Ovary (tissue), 9 donors: ENCODE data around the gene FAM237A. TPM values are rescaled to one million over a fixed set of nuclear protein-coding genes. Genes with fewer than 3 reads are reported as not detected.

Source experiments
- DNase-seq, 5 donors: peaks; one replicate each; pipeline ENCODE4 v3.0.0-alpha.2; 2019 to 2020
- H3K27ac ChIP-seq, 2 donors: fragments of 200-600 bp; one replicate each; pipeline versions ENCODE4 v1.5.1 to v1.8.0; 2019 to 2022
- H3K27me3 ChIP-seq: fragments of 200-600 bp; one replicate; pipeline ENCODE4 v1.8.0; 2022
- H3K36me3 ChIP-seq: fragments of 200-600 bp; sonication (generic); one replicate; pipeline ENCODE4 v1.5.1; 2019
- H3K4me1 ChIP-seq: one replicate; pipeline ENCODE4 v1.8.1; 2013; ENCODE audit warnings: mild to moderate bottlenecking, moderate library complexity; ENCODE audit not compliant: insufficient read depth
- H3K4me3 ChIP-seq: fragments of 200-600 bp; sonication (generic); one replicate; pipeline ENCODE4 v1.5.1; 2017
- H3K9me3 ChIP-seq, 2 donors: fragments of 200-600 bp in 1 of 2; sonication (generic) in 1 of 2; one replicate each; pipeline versions ENCODE4 v1.5.1 to v1.8.1; 2013 to 2019; ENCODE audit warnings: mild to moderate bottlenecking in 1 of 2, moderate library complexity in 1 of 2
- CTCF ChIP-seq, 3 donors: fragments of 450-650 bp in 2 of 3; fragments of 200-600 bp in 1 of 3; IDR thresholded peaks; one replicate each; pipeline versions ENCODE4 v1.5.1 to v1.8.0; 2016 to 2022; ENCODE audit warnings: antibody characterized with exemption in 3 of 3, mild to moderate bottlenecking in 1 of 3
- EP300 ChIP-seq: sonication (generic); formaldehyde crosslinking; IDR thresholded peaks from one replicate; pipeline ENCODE4 v1.6.1; 2017; ENCODE audit warnings: antibody characterized with exemption
- POLR2A ChIP-seq: fragments of 450-650 bp; IDR thresholded peaks from one replicate; pipeline ENCODE4 v1.6.1; 2017; ENCODE audit warnings: antibody characterized with exemption, mild to moderate bottlenecking, moderate library complexity
- WGBS, 3 donors: extraction: QIAGEN DNeasy Blood & Tissue Kit in 1 of 3; methylation state at CpG; one replicate each; pipeline versions ENCODE4 v1.1.5 to v1.1.7; 2013 to 2017; 5-methylcytosine and 5-hydroxymethylcytosine counted together
- intact Hi-C, 4 donors: fragments of 100-400 bp; cut with DNase I; formaldehyde crosslinking; loops; one replicate each; pipeline versions ENCODE4 v1.11.0 to v1.15.1; 2022 to 2023
- polyA plus RNA-seq, 2 donors: library from polyadenylated mRNA; stranded (reverse); fragments of 200-250 nt in 1 of 2; fragments of 350-450 nt in 1 of 2; fragmentation: Illumina TruSeq in 1 of 2; extraction: RNeasy Lipid Tissue Mini Kit (QIAGEN cat#74804) in 1 of 2; gene quantifications; one replicate each; pipeline ENCODE4 v1.2.3, GENCODE V29; 2013 to 2014
- total RNA-seq, 7 donors: library from RNA; depleted of rRNA in 2 of 7; stranded (reverse); fragments of >200 nt in 2 of 7; fragmentation: NEBNext Ultra II Directional in 3 of 7; extraction: Animal tissue kit (Norgen Biotek cat#: 25700) in 3 of 7; gene quantifications; one replicate each; pipeline versions ENCODE4 v1.1.0 to v1.2.4, GENCODE V29; 2016 to 2023
- donor health status: DM: no; HTN: no; CAD: no; lungs with moderate emphysema.
- donor health status: DM: no; HTN: no; CAD: no.
- donor health status: Bipolar disorder and iron deficiency.
- donor health status: DM: yes; HTN: yes; CAD: no.
- donor health status: DM: no; HTN: no; CAD: no.
- donor health status: DM: yes; HTN: yes; CAD: no.

The FAM237A gene
- total and polyA plus RNA-seq, 9 donors = not detected

- intact Hi-C loops = no loop called here
- Histone ChIP-seq H3K4me1 (no peaks in the 10 kb centered on the region), H3K27ac (no peak overlapping the region), H3K36me3 (no peaks in the 10 kb centered on the region), H3K4me3 (no peak overlapping the region), H3K27me3 (no peaks in the 10 kb centered on the region), H3K9me3 (no peaks in the 10 kb centered on the region)
- TF ChIP-seq EP300 (no peak), POLR2A (no peak), CTCF (IDR thresholded peaks at IDR 0.05) (no peak)
- WGBS, 3 donors = 53 to 70% (median 61%) methylated on average over 1 of the region's 1 CpG
- DNase-seq = no peak
Measured at GRCh38 chr2:206635015-206635414, 7.3 kb upstream of the FAM237A start.

GRCh38 chr2:206639636-206640035, 2.7 kb upstream of the FAM237A start:
- DNase-seq = no peak
- Histone ChIP-seq H3K9me3 (peaks cover 0 to 4% of the 10 kb centered on the region in 2 donors), H3K4me1 (no peaks in the 10 kb centered on the region), H3K27ac (no peak overlapping the region), H3K4me3 (no peak overlapping the region), H3K27me3 (no peaks in the 10 kb centered on the region), H3K36me3 (no peaks in the 10 kb centered on the region)
- WGBS, 3 donors = 15 to 31% (median 16%) methylated on average over 2 of the region's 2 CpGs
- intact Hi-C loops = no loop called here
- TF ChIP-seq EP300 (no peak), POLR2A (no peak), CTCF (IDR thresholded peaks at IDR 0.05) (no peak)

GRCh38 chr2:206641226-206641625, 1.1 kb upstream of the FAM237A start:
- Histone ChIP-seq H3K4me1 (no peaks in the 10 kb centered on the region), H3K27me3 (no peaks in the 10 kb centered on the region), H3K9me3 (peaks cover 0 to 4% of the 10 kb centered on the region in 2 donors), H3K27ac (no peak overlapping the region), H3K36me3 (no peaks in the 10 kb centered on the region), H3K4me3 (no peak overlapping the region)
- no peak for TF ChIP-seq EP300
- no peak for TF ChIP-seq CTCF (IDR thresholded peaks at IDR 0.05)
- no peak for TF ChIP-seq POLR2A
- intact Hi-C loops = no loop called here
- 36 to 48% (median 45%) methylated on average over 3 of the region's 3 CpGs for WGBS, 3 donors
- no peak for DNase-seq

- TF ChIP-seq CTCF (IDR thresholded peaks at IDR 0.05) (no peak), EP300 (no peak)
- H3K4me1 ChIP-seq = no peaks in the 10 kb centered on the region
- no peak for DNase-seq
- no peaks in the 10 kb centered on the region for H3K9me3 ChIP-seq
- no peak overlapping the region for H3K27ac ChIP-seq
- 65 to 85% (median 70%) methylated on average over 1 of the region's 1 CpG for WGBS, 3 donors
- H3K4me3 ChIP-seq = no peak overlapping the region
- no peaks in the 10 kb centered on the region for H3K36me3 ChIP-seq
- no peaks in the 10 kb centered on the region for H3K27me3 ChIP-seq
- intact Hi-C loops = no loop called here
Measured at GRCh38 chr2:206647985-206648384, 5.7 kb downstream of the FAM237A start.

- no peak for DNase-seq
- Histone ChIP-seq H3K27me3 (no peaks in the 10 kb centered on the region), H3K9me3 (no peaks in the 10 kb centered on the region), H3K36me3 (no peaks in the 10 kb centered on the region), H3K27ac (no peak overlapping the region), H3K4me3 (no peak overlapping the region), H3K4me1 (no peaks in the 10 kb centered on the region)
- intact Hi-C loops = no loop called here
- TF ChIP-seq POLR2A = no peak
- TF ChIP-seq EP300 = no peak
- no peak for TF ChIP-seq CTCF (IDR thresholded peaks at IDR 0.05)
- WGBS, 3 donors = 88 to 91% (median 90%) methylated on average over 1 of the region's 1 CpG
Measured at GRCh38 chr2:206657087-206657486, 14.8 kb downstream of the FAM237A start.
